Pancreas (tissue), 10 donors: Measurements from ENCODE around the gene ERBB4. TPM values are rescaled to one million over a fixed set of nuclear protein-coding genes. Genes with fewer than 3 reads are reported as not detected.
A peak's percentile ranks its signal among the peaks of the same experiment; 100 is the strongest.

ENCODE experiments used
- ATAC-seq, 4 donors: fragments of 200-7000 bp; cut with Tn5 transposase; one replicate each; pipeline versions ENCODE4 v1.8.0 to v1.9.1; 2020; ENCODE audit warnings: mild to moderate bottlenecking in 4 of 4, moderate library complexity in 4 of 4
- DNase-seq, 6 donors: peaks; one replicate each; pipeline ENCODE4 v3.0.0-alpha.2; 2020
- FAIRE-seq: peaks from 2 replicates; lab custom pipeline; 2012; peaks lifted over from hg19 to GRCh38; lab: Jason Lieb, UNC
- H3K27ac ChIP-seq, 4 donors: fragments of 200-600 bp; sonication (generic); 1 replicate in 3 of 4; 2 replicates in 1 of 4; pipeline versions ENCODE4 v1.5.0 to v1.8.0; 2020
- H3K27me3 ChIP-seq, 4 donors: fragments of 200-600 bp; one replicate each; pipeline ENCODE4 v1.8.0; 2021
- H3K36me3 ChIP-seq, 3 donors: fragments of 200-600 bp; sonication (generic) in 1 of 3; one replicate each; pipeline versions ENCODE4 v1.5.0 to v1.8.0; 2020 to 2021
- H3K4me1 ChIP-seq, 3 donors: fragments of 200-600 bp; one replicate each; pipeline ENCODE4 v1.8.0; 2021
- H3K4me3 ChIP-seq, 4 donors: fragments of 200-600 bp; sonication (generic) in 2 of 4; one replicate each; pipeline versions ENCODE4 v1.5.0 to v1.8.0; 2020 to 2021
- H3K9me3 ChIP-seq, 4 donors: fragments of 200-600 bp; one replicate each; pipeline ENCODE4 v1.8.0; 2021
- CTCF ChIP-seq, 4 donors: fragments of 200-600 bp; sonication (generic) in 3 of 4; IDR thresholded peaks; one replicate each; pipeline versions ENCODE4 v1.5.0 to v1.8.0; 2021; ENCODE audit warnings: antibody characterized with exemption in 4 of 4
- WGBS, 2 donors: extraction: QIAGEN DNeasy Blood & Tissue Kit; methylation state at CpG; one replicate each; pipeline ENCODE4 v1.1.7; 2013; 5-methylcytosine and 5-hydroxymethylcytosine counted together
- intact Hi-C, 3 donors: fragments of 100-400 bp; cut with DNase I; formaldehyde crosslinking; loops; one replicate each; pipeline versions ENCODE4 v1.11.1 to v1.14.2; 2022
- polyA plus RNA-seq, 2 donors: library from polyadenylated mRNA; stranded (reverse); fragments of 200-250 nt; gene quantifications; one replicate each; pipeline ENCODE4 v1.2.3, GENCODE V29; 2013
- total RNA-seq, 6 donors: library from RNA; stranded (reverse); fragmentation: NEBNext Ultra II Directional in 4 of 6; extraction: Animal tissue kit (Norgen Biotek cat#: 25700) in 4 of 6; gene quantifications; one replicate each; pipeline versions ENCODE4 v1.2.1 to v1.2.4, GENCODE V29; 2021 to 2023
- donor health status: healthy with polysubstance abuse.
- donor health status: DM: no; HTN: no; CAD: no; lungs with moderate emphysema.
- donor health status: DM: no; HTN: no; CAD: no.
- donor health status: control.
- donor health status: control.
- donor health status: Bipolar disorder and iron deficiency.
- donor health status: DM: yes; HTN: yes; CAD: no.
- donor health status: DM: no; HTN: no; CAD: no.
- donor health status: DM: no; HTN: no; CAD: no.
- donor health status: DM: yes; HTN: yes; CAD: no.

The ERBB4 gene
- total and polyA plus RNA-seq, 8 donors, result 0.30 to 5.0 (median 3.3) TPM

GRCh38 chr2:211423018-211423417 is 1115.6 kb downstream of the ERBB4 start:
- TF ChIP-seq CTCF (IDR thresholded peaks at IDR 0.05), result no peak
- 33 to 37% methylated on average over 2 of the region's 2 CpGs for WGBS, 2 donors
- no peak overlapping the region for H3K27ac ChIP-seq
- H3K9me3 ChIP-seq, result no peaks in the 10 kb centered on the region
- H3K4me1 ChIP-seq, result no peaks in the 10 kb centered on the region
- DNase-seq (no peak), FAIRE-seq (peak; percentile 29), ATAC-seq (no peak)
- H3K36me3 ChIP-seq, result no peaks in the 10 kb centered on the region
- no peak overlapping the region for H3K4me3 ChIP-seq
- intact Hi-C loops, result no loop called here
- no peaks in the 10 kb centered on the region for H3K27me3 ChIP-seq

- Histone ChIP-seq H3K27me3 (no peaks in the 10 kb centered on the region), H3K4me1 (no peaks in the 10 kb centered on the region), H3K36me3 (no peaks in the 10 kb centered on the region), H3K27ac (no peak overlapping the region), H3K9me3 (no peaks in the 10 kb centered on the region), H3K4me3 (no peak overlapping the region)
- FAIRE-seq, result peak; percentile 13
- intact Hi-C loops, result no loop called here
- no peak for ATAC-seq
- no peak for DNase-seq
- no peak for TF ChIP-seq CTCF (IDR thresholded peaks at IDR 0.05)
These were observed 1121.1 kb downstream of the ERBB4 start for GRCh38 chr2:211417544-211417943.

DNA sequence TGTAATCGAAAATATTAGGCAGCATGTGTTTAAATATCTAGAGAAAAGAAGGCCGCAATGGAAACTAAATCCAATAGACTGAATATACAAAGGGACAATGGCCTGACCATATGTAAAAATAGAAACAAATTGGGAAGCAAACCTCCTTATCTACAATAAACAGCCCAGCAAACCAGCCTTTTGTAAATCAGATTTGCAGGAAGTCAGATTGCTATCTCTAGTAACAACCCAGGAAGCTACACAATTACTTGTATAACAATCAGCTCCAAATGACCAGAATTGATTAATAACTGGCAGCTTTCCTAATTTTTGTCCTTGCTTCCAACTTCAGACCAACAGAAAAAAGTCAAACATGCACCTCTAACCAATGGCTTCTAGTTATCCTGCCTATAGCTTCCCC is 1122.2 kb downstream of the ERBB4 start:
- Histone ChIP-seq H3K9me3 (no peaks in the 10 kb centered on the region), H3K27me3 (no peaks in the 10 kb centered on the region), H3K4me1 (no peaks in the 10 kb centered on the region), H3K4me3 (no peak overlapping the region), H3K27ac (no peak overlapping the region), H3K36me3 (no peaks in the 10 kb centered on the region)
- 82 to 90% methylated on average over 2 of the region's 2 CpGs for WGBS, 2 donors
- intact Hi-C loops, result no loop called here
- no peak for DNase-seq
- FAIRE-seq, result no peak
- ATAC-seq, result no peak
- TF ChIP-seq CTCF (IDR thresholded peaks at IDR 0.05), result no peak

- H3K27ac ChIP-seq, result no peak overlapping the region
- intact Hi-C loops, result no loop called here
- H3K9me3 ChIP-seq, result no peaks in the 10 kb centered on the region
- H3K36me3 ChIP-seq, result no peaks in the 10 kb centered on the region
- no peak overlapping the region for H3K4me3 ChIP-seq
- FAIRE-seq, result no peak
- no peak for DNase-seq
- 88 to 89% methylated on average over 7 of the region's 7 CpGs for WGBS, 2 donors
- H3K4me1 ChIP-seq, result peaks cover 0 to 4% (median 0%) of the 10 kb centered on the region in 3 donors
- H3K27me3 ChIP-seq, result no peaks in the 10 kb centered on the region
- no peak for ATAC-seq
- no peak for TF ChIP-seq CTCF (IDR thresholded peaks at IDR 0.05)
These were observed 1124.9 kb downstream of the ERBB4 start for GRCh38 chr2:211413746-211414145.

DNA sequence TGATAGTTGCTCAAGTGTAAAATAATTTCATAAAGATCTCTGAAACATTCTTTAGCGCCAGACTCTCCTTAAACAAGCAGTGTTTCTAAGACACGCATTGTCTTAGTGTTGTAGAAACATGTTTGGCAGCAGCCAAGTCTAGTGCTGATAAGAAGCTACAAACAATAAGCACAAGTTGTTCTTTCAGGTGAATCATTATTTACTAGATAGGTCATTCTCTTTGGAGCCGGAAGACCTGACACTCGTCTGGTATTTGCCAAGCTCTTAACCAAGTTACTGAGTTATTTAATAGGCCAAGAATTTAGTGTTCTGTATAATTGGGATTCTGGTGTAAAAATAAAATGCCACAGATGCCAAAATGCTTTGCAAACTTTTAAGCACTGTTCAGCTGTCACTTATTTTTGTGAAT is 1130.1 kb downstream of the ERBB4 start:
- 14 to 18% methylated on average over 4 of the region's 4 CpGs for WGBS, 2 donors
- TF ChIP-seq CTCF (IDR thresholded peaks at IDR 0.05), result no peak
- Histone ChIP-seq H3K4me1 (peaks cover 0 to 6% (median 0%) of the 10 kb centered on the region in 3 donors), H3K9me3 (no peaks in the 10 kb centered on the region), H3K27me3 (no peaks in the 10 kb centered on the region), H3K4me3 (no peak overlapping the region), H3K36me3 (no peaks in the 10 kb centered on the region), H3K27ac (peak overlapping the region in 2 of 4 donors; percentile 24 to 31)
- FAIRE-seq (no peak), DNase-seq (peak in 1 of 6 donors; percentile 11), ATAC-seq (peak; percentile 60 to 86 (median 75))
- intact Hi-C loops, result no loop called here
